ENCODE data around the gene C17orf67.

GRCh38 chr17:56808503-56808902 lies 25.2 kb downstream of the C17orf67 start:
- TF ChIP-seq CTCF (IDR thresholded peaks at IDR 0.05) (no peak), POLR2A (IDR thresholded peaks at IDR 0.05) (no peak)

All from uterus (tissue), 2 donors.